Epithelial cell of esophagus (primary cell): ENCODE data around the gene PSKH1.
A peak's percentile ranks its signal among the peaks of the same experiment; 100 is the strongest.
"Not testable (repeated sequence)": the region's sequence is repeated elsewhere in the genome, so short reads cannot be mapped to it uniquely, and the experiment has no call there.

ENCODE experiments used
- DNase-seq: peaks from one replicate; pipeline ENCODE4 v3.0.0; 2010; ENCODE audit warnings: low read depth
- H3K4me3 ChIP-seq: 2 replicates; pipeline ENCODE4 v1.5.1; 2011; ENCODE audit warnings: mild to moderate bottlenecking, low read length, control low read depth
- TF ChIP-seq, protein P1 (sequence below): IDR thresholded peaks from 2 replicates; pipeline ENCODE4 v1.5.1; 2011; ENCODE audit warnings: low read depth, mild to moderate bottlenecking, low read length, control low read depth, inconsistent platforms; ENCODE audit not compliant: insufficient read depth; ENCODE audit errors: missing control alignments

Gene PSKH1

DNA sequence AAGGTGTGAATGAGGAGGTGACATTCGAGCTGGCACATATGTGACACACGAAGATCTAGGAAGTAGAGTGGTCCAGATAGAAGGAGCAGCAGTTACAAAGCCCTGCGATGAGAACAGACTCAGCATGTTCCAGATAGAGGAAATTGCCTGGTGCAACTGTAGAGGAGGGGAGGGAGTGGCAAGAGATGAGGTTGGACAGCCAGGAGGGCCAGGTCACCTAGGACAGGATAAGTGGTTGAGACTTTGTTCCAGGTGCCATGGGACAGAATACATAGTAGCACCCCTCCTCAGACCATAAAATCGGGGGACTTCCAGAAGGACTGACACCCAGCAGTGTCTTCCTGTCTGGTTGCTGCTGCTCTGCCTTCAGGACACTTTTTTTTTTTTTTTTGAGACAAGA, 34.6 kb upstream of the PSKH1 start:
- TF ChIP-seq, protein P1, sequence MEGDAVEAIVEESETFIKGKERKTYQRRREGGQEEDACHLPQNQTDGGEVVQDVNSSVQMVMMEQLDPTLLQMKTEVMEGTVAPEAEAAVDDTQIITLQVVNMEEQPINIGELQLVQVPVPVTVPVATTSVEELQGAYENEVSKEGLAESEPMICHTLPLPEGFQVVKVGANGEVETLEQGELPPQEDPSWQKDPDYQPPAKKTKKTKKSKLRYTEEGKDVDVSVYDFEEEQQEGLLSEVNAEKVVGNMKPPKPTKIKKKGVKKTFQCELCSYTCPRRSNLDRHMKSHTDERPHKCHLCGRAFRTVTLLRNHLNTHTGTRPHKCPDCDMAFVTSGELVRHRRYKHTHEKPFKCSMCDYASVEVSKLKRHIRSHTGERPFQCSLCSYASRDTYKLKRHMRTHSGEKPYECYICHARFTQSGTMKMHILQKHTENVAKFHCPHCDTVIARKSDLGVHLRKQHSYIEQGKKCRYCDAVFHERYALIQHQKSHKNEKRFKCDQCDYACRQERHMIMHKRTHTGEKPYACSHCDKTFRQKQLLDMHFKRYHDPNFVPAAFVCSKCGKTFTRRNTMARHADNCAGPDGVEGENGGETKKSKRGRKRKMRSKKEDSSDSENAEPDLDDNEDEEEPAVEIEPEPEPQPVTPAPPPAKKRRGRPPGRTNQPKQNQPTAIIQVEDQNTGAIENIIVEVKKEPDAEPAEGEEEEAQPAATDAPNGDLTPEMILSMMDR, result no peak
- no peak overlapping the region for H3K4me3 ChIP-seq
- no peak for DNase-seq

DNA sequence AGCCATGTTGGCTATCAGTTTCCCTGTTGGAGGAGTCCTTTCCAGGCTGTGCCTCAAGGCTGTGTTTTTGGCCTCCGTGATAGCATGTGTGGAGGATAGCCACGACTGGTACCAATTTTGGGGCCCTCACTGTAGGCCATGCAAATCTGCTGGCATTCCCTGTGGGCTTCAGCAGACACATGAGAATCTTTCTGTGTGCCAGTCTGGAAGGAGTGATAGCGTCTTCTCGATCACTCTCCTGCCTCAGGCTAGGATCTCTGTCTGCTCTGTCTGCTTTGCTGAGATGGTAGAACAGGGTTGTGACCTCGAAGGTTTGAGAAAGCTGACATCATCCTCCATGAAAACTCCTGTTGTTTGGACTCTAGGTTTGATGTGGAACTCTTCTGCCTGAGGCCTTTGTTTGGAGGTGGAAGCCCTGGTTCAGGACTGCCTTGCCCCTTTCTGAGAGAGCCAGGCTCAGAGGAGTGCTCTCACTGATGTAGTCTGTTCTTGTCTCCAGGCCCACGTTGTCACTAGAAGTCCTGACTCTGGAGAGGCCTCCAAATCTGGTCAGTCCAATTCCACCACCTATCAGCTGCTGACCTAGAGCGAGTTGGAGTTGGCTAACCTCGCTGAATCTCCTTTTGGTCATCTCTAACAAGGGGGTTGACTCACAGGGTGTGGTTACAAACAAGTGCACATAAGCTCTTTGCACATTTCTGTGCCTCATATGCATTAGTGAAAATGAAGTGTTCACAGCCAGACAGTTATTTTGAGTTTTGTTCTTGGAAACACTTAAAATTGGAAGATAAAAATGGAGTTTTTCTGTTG, 32.3 kb upstream of the PSKH1 start:
- DNase-seq, result peak; percentile 86
- H3K4me3 ChIP-seq, result no peak overlapping the region
- TF ChIP-seq, protein P1, result no peak

DNA sequence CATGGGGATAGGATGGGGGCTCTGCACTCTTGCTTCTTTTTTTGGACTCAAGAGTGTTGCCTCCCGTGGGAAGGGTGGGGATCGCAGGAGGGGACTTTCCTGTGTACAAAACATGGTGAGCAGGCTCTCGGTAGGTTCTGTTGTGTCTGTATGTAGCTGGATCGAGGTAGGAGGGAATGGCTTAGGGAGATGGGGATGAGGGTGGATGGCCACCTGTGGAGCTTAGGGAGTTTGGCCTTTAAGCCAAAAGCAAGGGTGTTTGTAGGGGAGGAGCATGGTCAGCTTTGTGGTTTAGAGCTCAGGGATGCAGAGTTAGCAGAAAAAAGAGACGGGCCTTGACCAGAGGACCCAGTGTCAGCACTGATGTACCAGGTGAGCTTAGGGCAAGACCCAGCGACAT, 31.2 kb upstream of the PSKH1 start:
- TF ChIP-seq, protein P1, result no peak
- no peak overlapping the region for H3K4me3 ChIP-seq
- no peak for DNase-seq

DNA sequence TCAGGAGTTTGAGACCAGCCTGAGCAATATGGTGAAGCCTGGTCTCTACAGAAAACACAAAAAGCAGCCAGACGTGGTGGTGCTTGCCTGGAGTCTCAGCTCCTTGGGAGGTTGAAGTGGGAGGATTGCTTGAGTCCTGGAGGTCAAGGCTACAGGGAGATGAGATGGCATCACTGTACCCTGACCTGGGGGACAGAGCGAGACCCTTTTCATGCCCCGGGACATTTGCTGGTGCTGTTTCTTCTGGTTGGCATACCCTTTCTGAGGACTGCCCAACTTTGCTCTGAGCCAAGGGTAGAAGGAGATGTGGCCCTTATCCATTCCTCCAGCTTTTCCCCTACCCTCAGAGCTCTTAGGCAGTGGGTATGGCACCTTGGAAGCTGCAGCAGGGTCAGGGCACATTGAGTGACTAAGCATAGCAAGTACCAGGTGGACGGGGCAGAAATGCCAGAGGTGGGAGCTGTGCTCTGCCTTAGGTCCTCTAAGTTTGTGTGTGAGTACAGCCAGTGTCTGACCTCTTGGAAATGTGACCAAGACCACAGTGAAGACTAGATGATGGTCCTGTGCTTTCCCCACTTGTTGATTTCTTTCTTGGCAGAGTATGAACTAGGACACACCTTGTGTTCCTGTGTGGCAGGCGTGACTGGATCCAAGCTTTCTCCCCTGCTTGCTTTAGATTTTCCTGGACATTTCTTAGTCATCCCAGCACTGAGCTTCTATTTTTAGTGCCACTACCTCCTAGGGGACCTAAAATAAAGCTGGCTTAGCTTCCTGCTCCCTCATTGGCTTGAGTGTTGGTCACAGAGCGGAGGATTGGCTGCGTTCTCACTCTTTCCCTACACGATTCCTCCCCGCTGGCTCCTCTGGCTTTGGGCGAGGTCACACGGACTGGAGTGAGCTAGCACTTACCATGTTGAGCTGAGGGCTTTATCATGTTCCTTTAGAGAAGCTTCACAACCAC, 30.2 kb upstream of the PSKH1 start:
- DNase-seq, result peak; percentile 55
- no peak overlapping the region for H3K4me3 ChIP-seq
- TF ChIP-seq, protein P1, result no peak

DNA sequence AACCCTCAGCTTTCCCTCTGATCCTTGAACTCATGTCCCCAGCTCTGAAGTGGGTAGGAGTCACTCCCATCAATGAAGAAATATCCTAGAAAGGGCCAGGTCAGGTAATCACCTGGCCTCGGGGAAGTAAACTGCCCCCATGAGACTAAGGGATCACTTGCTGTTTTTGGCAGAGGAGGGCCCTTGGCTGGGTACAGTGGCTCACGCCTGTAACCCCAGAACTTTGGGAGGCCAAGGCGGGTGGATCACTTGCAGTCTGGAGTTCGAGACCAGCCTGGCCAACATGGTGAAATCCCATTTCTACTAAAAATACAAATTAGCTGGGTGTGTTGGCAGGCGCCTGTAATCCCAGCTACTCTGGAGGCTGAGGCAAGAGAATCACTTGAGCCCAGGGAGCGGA, 29.0 kb upstream of the PSKH1 start:
- not testable (repeated sequence) for H3K4me3 ChIP-seq

DNA sequence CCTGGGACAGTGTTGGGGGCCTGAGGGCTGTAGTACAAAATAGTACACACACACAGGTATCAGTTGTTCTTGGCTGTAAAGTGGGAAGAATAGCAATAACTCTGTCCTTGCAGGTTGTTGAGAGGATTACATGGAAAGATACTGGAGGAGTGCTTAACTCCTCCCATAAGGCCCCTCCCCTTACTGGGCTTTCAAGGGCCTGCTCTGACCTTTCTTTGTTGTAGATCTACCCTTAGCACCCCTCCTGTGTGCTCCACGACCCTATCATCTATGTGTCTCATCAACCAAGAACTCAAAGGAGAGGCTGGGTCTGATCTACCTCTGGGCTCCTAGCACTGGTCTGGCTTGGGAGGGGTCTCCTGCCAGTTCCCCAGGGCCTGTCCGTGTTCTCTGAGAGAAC, 28.5 kb upstream of the PSKH1 start:
- H3K4me3 ChIP-seq, result no peak overlapping the region
- TF ChIP-seq, protein P1, result no peak
- DNase-seq, result no peak

More for the DNA sequence above, 29.0 kb upstream of the PSKH1 start:
- not testable (repeated sequence) for DNase-seq

DNA sequence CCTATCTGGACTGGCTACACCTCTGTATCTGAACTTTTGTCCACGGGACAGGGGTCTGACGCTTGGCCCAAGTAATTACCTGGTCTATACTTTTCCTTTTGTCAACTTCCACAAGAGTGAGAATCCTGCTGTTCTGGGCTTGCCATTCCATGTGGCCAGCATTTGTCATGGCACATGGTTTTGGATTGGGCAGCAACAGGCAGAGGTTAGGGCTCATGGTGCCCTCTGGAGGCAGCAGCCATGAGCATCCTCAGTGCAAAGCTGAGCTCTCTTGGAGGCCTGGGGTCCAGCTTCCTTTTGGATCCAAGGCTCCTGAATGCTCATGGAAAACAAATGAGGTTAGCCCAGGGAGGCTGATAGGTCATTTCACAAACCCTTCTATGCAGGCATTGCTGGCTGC, 27.7 kb upstream of the PSKH1 start:
- H3K4me3 ChIP-seq, result no peak overlapping the region
- DNase-seq, result peak; percentile 50
- TF ChIP-seq, protein P1, result peak; percentile 43
